ENCODE results near the gene CARM1.

DNA sequence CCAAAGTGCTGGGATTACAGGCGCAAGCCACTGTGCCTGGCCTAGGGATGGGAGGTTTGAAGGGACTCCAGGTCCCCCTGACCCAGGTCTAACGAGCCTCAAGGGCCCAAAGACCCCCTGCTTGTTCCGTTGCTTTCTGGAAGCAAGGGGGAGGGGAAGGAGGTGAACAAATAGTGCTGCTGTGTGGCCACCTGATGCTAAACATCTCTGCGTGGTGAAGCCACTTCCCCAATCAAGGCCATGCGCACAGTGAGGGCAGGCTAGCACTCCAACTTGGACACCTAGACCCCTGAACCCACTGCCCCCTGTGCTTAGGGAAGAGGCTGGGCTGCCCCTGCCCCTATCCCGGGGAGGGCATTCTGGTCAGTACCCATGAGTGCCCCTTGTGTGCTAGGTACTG lies 24.0 kb downstream of the CARM1 start:
- TF ChIP-seq, protein P1, sequence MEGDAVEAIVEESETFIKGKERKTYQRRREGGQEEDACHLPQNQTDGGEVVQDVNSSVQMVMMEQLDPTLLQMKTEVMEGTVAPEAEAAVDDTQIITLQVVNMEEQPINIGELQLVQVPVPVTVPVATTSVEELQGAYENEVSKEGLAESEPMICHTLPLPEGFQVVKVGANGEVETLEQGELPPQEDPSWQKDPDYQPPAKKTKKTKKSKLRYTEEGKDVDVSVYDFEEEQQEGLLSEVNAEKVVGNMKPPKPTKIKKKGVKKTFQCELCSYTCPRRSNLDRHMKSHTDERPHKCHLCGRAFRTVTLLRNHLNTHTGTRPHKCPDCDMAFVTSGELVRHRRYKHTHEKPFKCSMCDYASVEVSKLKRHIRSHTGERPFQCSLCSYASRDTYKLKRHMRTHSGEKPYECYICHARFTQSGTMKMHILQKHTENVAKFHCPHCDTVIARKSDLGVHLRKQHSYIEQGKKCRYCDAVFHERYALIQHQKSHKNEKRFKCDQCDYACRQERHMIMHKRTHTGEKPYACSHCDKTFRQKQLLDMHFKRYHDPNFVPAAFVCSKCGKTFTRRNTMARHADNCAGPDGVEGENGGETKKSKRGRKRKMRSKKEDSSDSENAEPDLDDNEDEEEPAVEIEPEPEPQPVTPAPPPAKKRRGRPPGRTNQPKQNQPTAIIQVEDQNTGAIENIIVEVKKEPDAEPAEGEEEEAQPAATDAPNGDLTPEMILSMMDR (conservative IDR thresholded peaks at IDR 0.05; ENCODE audit: low read depth in 2 of 2), result no peak
- TF ChIP-seq EZH2 (IDR thresholded peaks at IDR 0.05; ENCODE audit: low read depth, unreplicated experiment), result no peak
- TF ChIP-seq CREB1 (CRISPR knock-in tag; IDR thresholded peaks at IDR 0.05; ENCODE audit: low read depth), result no peak
- TF ChIP-seq JUNB (IDR thresholded peaks at IDR 0.05; ENCODE audit: unreplicated experiment), result no peak
- no peak for TF ChIP-seq POLR2AphosphoS5 (IDR thresholded peaks at IDR 0.05; ENCODE audit: low read depth)
